CD4-positive, alpha-beta memory T cell (primary cell): Measurements from ENCODE around the gene UBA6. TPM values are rescaled to one million over a fixed set of nuclear protein-coding genes. Genes with fewer than 3 reads are reported as not detected.
"Not testable (repeated sequence)": the region's sequence is repeated elsewhere in the genome, so short reads cannot be mapped to it uniquely, and the experiment has no call there.

Source experiments
- CTCF ChIA-PET: fragments of 350-600 bp; sonication (Branson Sonifier 250); formaldehyde crosslinking; loops from one replicate; lab custom pipeline; 2021; ENCODE audit warnings: inconsistent platforms; ENCODE audit not compliant: partially characterized antibody; lab: Charles Lee
- POLR2A ChIA-PET: fragments of 350-600 bp; sonication (Branson Sonifier 250); formaldehyde crosslinking; loops from one replicate; lab custom pipeline; 2021; ENCODE audit not compliant: partially characterized antibody; lab: Charles Lee
- DNase-seq, 5 donors: peaks; one replicate each; pipeline versions ENCODE4 v3.0.0 to v3.0.0-alpha.2; 2020 to 2022; ENCODE audit warnings: mixed read lengths in 1 of 5
- H3K27ac ChIP-seq: one replicate; pipeline ENCODE4 v1.7.0; 2013; ENCODE audit warnings: low read depth, low read length
- H3K27me3 ChIP-seq: 2 replicates; pipeline ENCODE4 v1.7.0; 2013; ENCODE audit warnings: mild to moderate bottlenecking, low read length, moderate library complexity; ENCODE audit not compliant: insufficient read depth
- H3K36me3 ChIP-seq: 2 replicates; pipeline ENCODE4 v1.7.0; 2013; ENCODE audit warnings: mild to moderate bottlenecking, low read length, moderate library complexity; ENCODE audit not compliant: insufficient read depth
- H3K4me1 ChIP-seq: 2 replicates; pipeline ENCODE4 v1.7.0; 2013; ENCODE audit warnings: mild to moderate bottlenecking, low read length, moderate library complexity; ENCODE audit not compliant: insufficient read depth
- H3K4me3 ChIP-seq, 2 donors: one replicate each; pipeline ENCODE4 v1.7.0; 2013; ENCODE audit warnings: low read length in 2 of 2, mild to moderate bottlenecking in 1 of 2
- H3K9me3 ChIP-seq, 2 donors: one replicate each; pipeline ENCODE4 v1.7.0; 2013; ENCODE audit warnings: low read length in 2 of 2, control low read depth in 1 of 2; ENCODE audit not compliant: control insufficient read depth in 1 of 2
- H3K27ac Mint-ChIP-seq, 7 donors: one replicate each; pipeline ENCODE4 v1.8.0; 2020 to 2021; ENCODE audit warnings: mixed read lengths in 7 of 7, mild to moderate bottlenecking in 6 of 7, inconsistent platforms in 3 of 7, moderate library complexity in 3 of 7
- H3K27me3 Mint-ChIP-seq, 2 donors: one replicate each; pipeline ENCODE4 v1.8.0; 2020 to 2021; ENCODE audit warnings: mixed read lengths in 2 of 2
- H3K36me3 Mint-ChIP-seq, 2 donors: one replicate each; pipeline ENCODE4 v1.8.0; 2020 to 2021; ENCODE audit warnings: mixed read lengths in 2 of 2, inconsistent platforms in 1 of 2, mild to moderate bottlenecking in 1 of 2
- H3K4me1 Mint-ChIP-seq, 4 donors: one replicate each; pipeline ENCODE4 v1.8.0; 2020 to 2021; ENCODE audit warnings: mixed read lengths in 4 of 4, mild to moderate bottlenecking in 1 of 4
- H3K4me3 Mint-ChIP-seq, 8 donors: one replicate each; pipeline ENCODE4 v1.8.0; 2020 to 2021; ENCODE audit warnings: mixed read lengths in 8 of 8, mild to moderate bottlenecking in 7 of 8, moderate library complexity in 6 of 8, inconsistent platforms in 3 of 8
- H3K9me3 Mint-ChIP-seq, 8 donors: one replicate each; pipeline ENCODE4 v1.8.0; 2020 to 2021; ENCODE audit warnings: mixed read lengths in 8 of 8, mild to moderate bottlenecking in 5 of 8, inconsistent platforms in 3 of 8, moderate library complexity in 1 of 8
- intact Hi-C: fragments of 100-400 bp; cut with micrococcal nuclease; formaldehyde crosslinking; loops from one replicate; pipeline ENCODE4 v1.15.1; 2023
- polyA plus RNA-seq, 2 donors: library from polyadenylated mRNA; unstranded; fragments of 300-500 nt; fragmentation: Illumina TruSeq; gene quantifications; one replicate each; pipeline ENCODE4 v1.2.3, GENCODE V29; 2021
- total RNA-seq, 2 experiments: library from RNA; stranded (reverse); gene quantifications; one replicate each; pipeline ENCODE4 v1.2.3, GENCODE V29; 2021

Gene UBA6
- total and polyA plus RNA-seq, 4 experiments from 2014 or later: 14.2 to 55.8 (median 42.2) TPM

DNA sequence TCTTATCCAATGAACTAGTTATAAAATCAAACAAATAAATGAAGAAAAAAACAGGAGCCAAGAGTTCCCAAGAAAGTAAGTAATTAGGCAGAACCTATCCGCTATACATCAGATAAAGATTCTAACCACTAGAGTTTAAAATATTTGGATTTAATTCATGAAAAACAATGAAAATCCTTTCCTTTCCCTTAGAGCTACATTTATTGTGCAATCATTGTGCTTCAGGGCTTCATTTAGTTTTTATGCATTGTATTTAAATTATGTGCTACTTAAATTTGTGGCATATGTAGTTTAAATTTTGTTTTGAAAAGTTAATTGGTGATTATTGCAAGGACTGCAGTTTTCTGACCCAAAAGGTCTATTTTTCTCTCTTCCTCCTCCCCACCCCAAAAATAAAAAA, 35.3 kb upstream of the UBA6 start:
- Histone ChIP-seq H3K4me1 (no peaks in the 10 kb centered on the region), H3K9me3 (no peaks in the 10 kb centered on the region), H3K36me3 (no peaks in the 10 kb centered on the region), H3K27ac (no peak overlapping the region), H3K27me3 (no peaks in the 10 kb centered on the region), H3K4me3 (no peak overlapping the region)
- no peaks in the 10 kb centered on the region for H3K27me3 Mint-ChIP-seq
- no peak overlapping the region for H3K4me3 Mint-ChIP-seq
- ChIA-PET POLR2A (no interaction called here), CTCF (interaction anchor here (2.6 kb wide), 1 partner anchor 10 kb away, joined by 12 read pairs; no protein-coding TSS in a partner anchor)
- H3K27ac Mint-ChIP-seq: no peak overlapping the region
- peaks cover 0 to 22% of the 10 kb centered on the region in 2 donors for H3K36me3 Mint-ChIP-seq
- intact Hi-C loops: no loop called here
- no peaks in the 10 kb centered on the region for H3K4me1 Mint-ChIP-seq
- H3K9me3 Mint-ChIP-seq: peaks cover 0 to 2% (median 0%) of the 10 kb centered on the region in 8 donors
- DNase-seq: no peak

DNA sequence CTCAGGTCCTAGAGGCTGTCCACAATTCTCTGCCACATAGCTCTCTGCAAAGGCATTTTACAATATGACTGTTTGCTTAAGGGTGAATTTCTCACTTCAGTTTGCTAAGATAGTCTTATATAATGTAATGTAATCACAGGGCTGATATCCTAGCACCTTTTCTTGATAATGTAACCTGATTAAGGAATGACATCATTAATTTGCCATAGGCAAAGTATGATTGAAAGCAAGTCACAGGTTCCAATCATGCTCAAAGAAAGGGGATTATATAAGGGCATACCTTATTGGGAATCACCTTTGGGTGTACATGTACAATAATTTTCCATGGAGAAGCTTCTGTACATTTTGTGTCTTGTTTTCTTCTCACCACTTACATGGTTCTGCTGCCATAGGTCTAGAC, 34.4 kb upstream of the UBA6 start:
- Mint-ChIP-seq H3K9me3 (peaks cover 0 to 2% (median 0%) of the 10 kb centered on the region in 8 donors), H3K27ac (no peak overlapping the region), H3K4me1 (no peaks in the 10 kb centered on the region), H3K27me3 (no peaks in the 10 kb centered on the region), H3K36me3 (peaks cover 0 to 30% of the 10 kb centered on the region in 2 donors), H3K4me3 (no peak overlapping the region)
- Histone ChIP-seq H3K4me1 (no peaks in the 10 kb centered on the region), H3K9me3 (no peaks in the 10 kb centered on the region), H3K36me3 (no peaks in the 10 kb centered on the region), H3K27me3 (no peaks in the 10 kb centered on the region), H3K4me3 (no peak overlapping the region), H3K27ac (no peak overlapping the region)
- ChIA-PET CTCF (interaction anchor here (2.6 kb wide), 1 partner anchor 11 kb away, joined by 12 read pairs; no protein-coding TSS in a partner anchor), POLR2A (no interaction called here)
- intact Hi-C loops: no loop called here
- DNase-seq: no peak

DNA sequence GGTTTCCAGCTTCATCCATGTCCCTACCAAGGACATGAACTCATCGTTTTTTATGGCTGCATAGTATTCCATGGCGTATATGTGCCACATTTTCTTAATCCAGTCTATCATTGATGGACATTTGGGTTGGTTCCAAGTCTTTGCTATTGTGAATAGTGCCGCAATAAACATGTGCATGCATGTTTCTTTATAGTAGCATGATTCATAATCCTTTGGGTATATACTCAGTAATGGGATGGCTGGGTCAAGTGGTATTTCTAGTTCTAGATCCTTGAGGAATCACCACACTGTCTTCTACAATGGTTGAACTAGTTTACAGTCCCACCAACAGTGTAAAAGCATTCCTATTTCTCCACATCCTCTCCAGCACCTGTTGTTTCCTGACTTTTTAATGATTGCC, 29.6 kb upstream of the UBA6 start:
- CTCF ChIA-PET, H3K4me1 Mint-ChIP-seq, H3K4me3 Mint-ChIP-seq, DNase-seq, intact Hi-C loops, H3K4me3 ChIP-seq, H3K27ac Mint-ChIP-seq, POLR2A ChIA-PET, H3K27ac ChIP-seq, H3K36me3 ChIP-seq, H3K27me3 Mint-ChIP-seq, H3K4me1 ChIP-seq, H3K9me3 ChIP-seq, H3K27me3 ChIP-seq: not testable (repeated sequence)
- H3K36me3 Mint-ChIP-seq: peaks cover 5 to 49% of the 10 kb centered on the region in 2 donors
- peaks cover 0 to 10% (median 3%) of the 10 kb centered on the region in 8 donors for H3K9me3 Mint-ChIP-seq

DNA sequence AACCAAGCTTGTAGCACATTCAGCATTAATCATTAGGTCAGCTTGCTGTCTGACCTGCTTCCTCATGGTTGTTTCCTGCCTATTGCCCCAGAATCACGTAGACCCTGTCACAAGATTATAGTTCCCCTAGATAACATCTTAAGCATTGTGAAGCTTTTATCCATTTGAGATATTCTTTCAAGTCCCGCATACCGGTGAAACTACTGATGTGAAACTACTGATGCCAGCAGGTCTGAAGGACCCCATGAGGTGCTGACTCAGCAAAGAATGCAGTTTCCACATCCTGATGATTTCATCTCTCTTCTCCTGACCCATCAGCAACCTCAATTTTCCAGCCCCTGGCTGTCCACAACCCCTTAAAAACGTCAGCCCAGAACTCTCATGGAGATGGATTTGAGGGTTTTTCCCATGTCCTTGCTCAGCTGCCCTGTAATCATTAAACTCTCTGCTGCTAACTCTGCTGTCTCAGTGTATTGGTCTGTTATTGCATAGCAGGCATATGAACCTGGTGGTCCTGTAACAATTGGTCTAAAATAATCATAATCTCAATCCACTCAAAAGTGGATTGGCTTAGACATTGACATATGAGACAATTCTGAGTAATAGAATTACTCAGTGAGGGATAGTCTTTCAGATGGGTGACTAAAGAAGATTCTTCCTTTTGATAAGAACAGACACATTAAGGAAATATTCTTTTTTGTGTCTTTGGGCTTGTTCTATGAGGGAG, 26.3 kb upstream of the UBA6 start:
- H3K9me3 ChIP-seq: no peaks in the 10 kb centered on the region
- H3K36me3 ChIP-seq: no peaks in the 10 kb centered on the region
- DNase-seq: no peak
- CTCF ChIA-PET: interaction anchor here (1.5 kb wide), 1 partner anchor 19 kb away, joined by 6 read pairs; no protein-coding TSS in a partner anchor
- H3K27me3 ChIP-seq: no peaks in the 10 kb centered on the region
- H3K4me1 Mint-ChIP-seq: peaks cover 0 to 9% (median 3%) of the 10 kb centered on the region in 4 donors
- H3K4me1 ChIP-seq: no peaks in the 10 kb centered on the region
- no peak overlapping the region for H3K27ac ChIP-seq
- POLR2A ChIA-PET: no interaction called here
- H3K4me3 Mint-ChIP-seq: peak overlapping the region in 1 of 8 donors; percentile 5
- no peaks in the 10 kb centered on the region for H3K27me3 Mint-ChIP-seq
- no peak overlapping the region for H3K4me3 ChIP-seq
- H3K36me3 Mint-ChIP-seq: peaks cover 8 to 42% of the 10 kb centered on the region in 2 donors
- H3K9me3 Mint-ChIP-seq: peaks cover 0 to 10% (median 2%) of the 10 kb centered on the region in 8 donors
- intact Hi-C loops: no loop called here
- no peak overlapping the region for H3K27ac Mint-ChIP-seq

DNA sequence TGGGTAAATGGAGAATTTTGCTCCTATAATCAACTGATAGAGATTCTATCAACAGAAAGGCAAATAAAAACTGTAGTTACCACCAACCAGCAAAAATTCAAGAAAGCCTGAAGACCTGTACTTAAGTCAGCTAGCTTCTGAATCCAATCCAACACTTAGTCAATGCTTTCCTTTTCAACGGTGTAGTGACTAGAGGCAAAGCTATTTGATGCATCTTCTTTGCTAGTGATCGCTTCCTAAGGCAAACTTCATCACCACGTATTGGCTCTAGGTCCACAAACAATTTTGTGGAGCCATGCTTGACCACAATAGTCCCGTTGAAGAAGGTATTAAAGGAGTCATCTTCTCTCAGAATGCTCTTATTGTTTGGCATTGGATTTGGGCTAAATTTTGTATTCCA, 25.0 kb upstream of the UBA6 start:
- Histone ChIP-seq H3K4me1 (no peaks in the 10 kb centered on the region), H3K4me3 (no peak overlapping the region), H3K9me3 (no peaks in the 10 kb centered on the region), H3K27ac (no peak overlapping the region), H3K36me3 (no peaks in the 10 kb centered on the region), H3K27me3 (no peaks in the 10 kb centered on the region)
- Mint-ChIP-seq H3K4me3 (peak overlapping the region in 1 of 8 donors; percentile 21), H3K27ac (no peak overlapping the region), H3K4me1 (peaks cover 0 to 9% (median 5%) of the 10 kb centered on the region in 4 donors), H3K9me3 (peaks cover 0 to 10% (median 3%) of the 10 kb centered on the region in 8 donors), H3K27me3 (no peaks in the 10 kb centered on the region), H3K36me3 (peaks cover 12 to 39% of the 10 kb centered on the region in 2 donors)
- CTCF ChIA-PET: interaction anchor here (0.8 to 1.3 kb wide), 2 partner anchors 20 to 21 kb away, joined by 3 to 4 read pairs; no protein-coding TSS in a partner anchor
- POLR2A ChIA-PET: no interaction called here
- intact Hi-C loops: no loop called here
- DNase-seq: no peak

DNA sequence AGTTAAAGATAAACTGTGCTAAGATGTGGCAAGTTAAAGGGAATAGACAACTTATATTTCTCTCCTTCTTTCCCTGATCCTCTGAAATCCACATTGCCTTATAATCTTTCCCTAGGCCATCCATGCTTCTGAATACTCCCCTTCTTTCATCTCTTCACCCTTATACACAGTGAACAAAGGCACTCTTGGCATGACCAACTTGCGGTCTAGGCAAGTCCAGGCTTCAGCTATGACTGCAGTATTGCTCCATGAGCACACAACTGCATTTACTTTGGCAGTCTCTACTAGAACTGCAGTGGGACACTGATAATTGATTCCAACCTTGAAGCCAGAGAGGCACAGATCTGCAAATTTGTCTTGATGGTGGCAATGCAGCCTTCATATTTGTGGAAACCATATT, 24.2 kb upstream of the UBA6 start:
- Histone ChIP-seq H3K27me3 (no peaks in the 10 kb centered on the region), H3K9me3 (no peaks in the 10 kb centered on the region), H3K4me1 (no peaks in the 10 kb centered on the region), H3K27ac (no peak overlapping the region), H3K4me3 (no peak overlapping the region), H3K36me3 (no peaks in the 10 kb centered on the region)
- Mint-ChIP-seq H3K36me3 (peaks cover 16 to 41% of the 10 kb centered on the region in 2 donors), H3K4me1 (peaks cover 0 to 9% (median 5%) of the 10 kb centered on the region in 4 donors), H3K4me3 (no peak overlapping the region), H3K27me3 (no peaks in the 10 kb centered on the region), H3K9me3 (peaks cover 0 to 10% (median 3%) of the 10 kb centered on the region in 8 donors), H3K27ac (no peak overlapping the region)
- CTCF ChIA-PET: interaction anchor here (0.8 to 1.3 kb wide), 2 partner anchors 21 to 22 kb away, joined by 3 to 4 read pairs; no protein-coding TSS in a partner anchor
- intact Hi-C loops: no loop called here
- POLR2A ChIA-PET: no interaction called here
- no peak for DNase-seq

DNA sequence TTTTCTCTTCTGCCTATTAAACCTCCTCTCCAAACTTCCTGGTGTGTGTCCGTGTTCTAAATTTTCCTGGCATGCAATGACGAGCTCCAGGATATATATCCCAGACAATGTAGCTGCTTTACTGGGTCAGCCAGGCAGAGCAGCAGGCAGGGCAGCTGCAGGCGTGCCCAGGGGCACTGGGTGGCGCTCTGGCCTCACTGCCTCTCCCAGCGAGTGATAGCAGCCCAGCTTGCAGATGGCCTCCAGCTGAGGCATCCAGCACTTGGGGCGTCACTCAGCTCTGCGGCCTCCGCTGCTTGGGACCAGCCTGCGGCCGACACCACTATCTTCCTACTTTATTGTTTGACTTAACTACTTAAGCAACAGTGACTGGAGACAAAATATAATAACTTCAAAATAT, 23.0 kb upstream of the UBA6 start:
- ChIA-PET POLR2A (no interaction called here), CTCF (interaction anchor here (1.3 kb wide), 1 partner anchor 23 kb away, joined by 3 read pairs; no protein-coding TSS in a partner anchor)
- Mint-ChIP-seq H3K4me1 (peaks cover 0 to 9% (median 5%) of the 10 kb centered on the region in 4 donors), H3K9me3 (peaks cover 0 to 10% (median 3%) of the 10 kb centered on the region in 8 donors), H3K36me3 (peaks cover 10 to 33% of the 10 kb centered on the region in 2 donors), H3K27me3 (no peaks in the 10 kb centered on the region), H3K27ac (no peak overlapping the region), H3K4me3 (no peak overlapping the region)
- Histone ChIP-seq H3K36me3 (no peaks in the 10 kb centered on the region), H3K27me3 (no peaks in the 10 kb centered on the region), H3K27ac (no peak overlapping the region), H3K4me3 (no peak overlapping the region), H3K4me1 (no peaks in the 10 kb centered on the region), H3K9me3 (no peaks in the 10 kb centered on the region)
- intact Hi-C loops: no loop called here
- DNase-seq: no peak
